Uterus (tissue), 4 donors: ENCODE data around the gene PRKN. TPM values are rescaled to one million over a fixed set of nuclear protein-coding genes. Genes with fewer than 3 reads are reported as not detected.

Experiments used
- DNase-seq, 2 donors: peaks; one replicate each; pipeline ENCODE4 v3.0.0-alpha.2; 2019 to 2020
- H3K27ac ChIP-seq, 2 donors: fragments of 200-600 bp; sonication (generic); 1 replicate in 1 of 2; 2 replicates in 1 of 2; pipeline ENCODE4 v1.5.1; 2016 to 2018
- H3K27me3 ChIP-seq, 2 donors: fragments of 200-600 bp; sonication (generic); one replicate each; pipeline ENCODE4 v1.5.1; 2018 to 2019; ENCODE audit warnings: control low read depth in 1 of 2
- H3K36me3 ChIP-seq, 2 donors: fragments of 200-600 bp; sonication (generic); one replicate each; pipeline ENCODE4 v1.5.1; 2019; ENCODE audit warnings: control low read depth in 1 of 2
- H3K4me1 ChIP-seq, 2 donors: fragments of 200-600 bp; sonication (generic); one replicate each; pipeline ENCODE4 v1.5.1; 2018 to 2019; ENCODE audit warnings: control low read depth in 1 of 2
- H3K4me3 ChIP-seq, 2 donors: fragments of 200-600 bp; sonication (generic); 1 replicate in 1 of 2; 2 replicates in 1 of 2; pipeline ENCODE4 v1.5.1; 2018 to 2019; ENCODE audit warnings: mild to moderate bottlenecking in 1 of 2
- H3K9me3 ChIP-seq, 2 donors: fragments of 200-600 bp; sonication (generic); one replicate each; pipeline ENCODE4 v1.5.1; 2019; ENCODE audit warnings: control low read depth in 1 of 2
- POLR2A ChIP-seq, 2 donors: fragments of 450-650 bp; IDR thresholded peaks; one replicate each; pipeline ENCODE4 v1.6.1; 2016; ENCODE audit warnings: antibody characterized with exemption in 2 of 2, mild to moderate bottlenecking in 1 of 2, moderate library complexity in 1 of 2
- intact Hi-C: fragments of 100-400 bp; cut with DNase I; formaldehyde crosslinking; loops from one replicate; pipeline ENCODE4 v1.15.1; 2023; ENCODE audit warnings: low total_unique reads
- total RNA-seq, 4 donors: library from RNA; depleted of rRNA in 3 of 4; stranded (reverse); fragments of >200 nt in 3 of 4; gene quantifications; one replicate each; pipeline versions ENCODE4 v1.1.0 to v1.2.4, GENCODE V29; 2014 to 2023
- TF ChIP-seq, protein P1 (sequence below), 4 experiments: fragments of 200-600 bp in 2 of 4; fragments of 450-650 bp in 2 of 4; sonication (generic) in 2 of 4; IDR thresholded peaks; one replicate each; pipeline ENCODE4 v1.5.1; 2016 to 2019; ENCODE audit warnings: antibody characterized with exemption in 4 of 4, mild to moderate bottlenecking in 2 of 4, moderate library complexity in 1 of 4
- donor health status: DM: yes; HTN: yes; CAD: no.

PRKN gene
- total RNA-seq, 4 donors from 2014 or later, result 10.2 to 21.3 (median 13.1) TPM

DNA sequence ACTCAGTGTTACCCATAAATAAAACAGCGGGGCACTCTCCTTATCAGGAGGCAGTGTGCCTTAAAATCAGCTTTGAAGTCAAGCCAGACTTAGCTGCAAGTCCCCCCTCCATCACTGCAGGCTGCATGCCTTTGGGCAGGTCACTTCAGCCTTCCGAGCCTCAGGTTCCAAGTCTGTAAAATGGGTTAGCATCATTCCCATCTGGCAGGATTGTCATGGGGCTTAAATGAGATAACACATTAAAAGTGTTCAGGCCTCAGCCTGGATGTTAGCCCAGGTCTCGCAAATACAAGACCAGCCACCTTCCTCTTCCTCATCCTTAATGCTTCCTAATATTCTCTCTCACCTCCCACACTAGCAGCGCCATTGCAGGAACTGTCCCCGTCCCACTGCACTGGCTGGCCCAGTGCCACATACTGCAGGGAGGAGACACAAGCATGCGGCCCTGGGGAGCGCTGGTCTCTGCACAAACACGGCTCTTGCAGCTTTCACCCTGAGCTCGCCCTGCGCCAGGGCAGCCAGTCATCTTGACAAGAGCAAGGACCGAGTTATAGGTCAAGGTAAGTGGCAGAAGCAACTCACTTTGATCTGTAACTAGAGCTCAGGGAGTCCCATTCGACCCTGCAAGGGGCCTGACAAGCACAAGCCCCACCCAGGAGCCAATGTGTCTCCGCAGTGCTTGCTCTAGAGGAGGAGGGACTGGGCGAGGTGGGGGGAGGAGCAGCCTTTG, 889.1 kb downstream of the PRKN start:
- no peak for DNase-seq

DNA sequence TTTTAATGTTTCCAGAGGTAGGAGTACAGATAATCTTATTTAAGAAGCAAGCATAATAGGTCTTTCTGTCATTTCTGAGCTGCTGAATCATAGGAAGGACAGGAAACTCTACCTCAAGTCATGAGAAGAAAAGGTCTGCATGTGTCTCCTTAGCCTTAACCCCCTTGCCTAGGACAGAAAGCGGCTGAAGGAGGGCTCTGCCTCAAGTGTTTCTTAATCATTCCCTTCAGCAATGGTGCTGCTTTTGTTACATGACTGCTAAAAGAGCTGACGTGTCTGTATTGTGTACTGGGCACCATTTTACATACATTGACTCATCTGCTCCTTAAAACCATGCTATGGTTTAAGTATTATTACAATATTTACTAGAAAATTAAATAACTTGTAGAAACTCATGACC, 889.7 kb downstream of the PRKN start:
- Histone ChIP-seq H3K4me1 (no peaks in the 10 kb centered on the region), H3K27me3 (no peaks in the 10 kb centered on the region), H3K36me3 (no peaks in the 10 kb centered on the region), H3K4me3 (no peak overlapping the region), H3K9me3 (no peaks in the 10 kb centered on the region), H3K27ac (no peak overlapping the region)
- DNase-seq, result no peak
- intact Hi-C loops, result no loop called here
- TF ChIP-seq, protein P1, sequence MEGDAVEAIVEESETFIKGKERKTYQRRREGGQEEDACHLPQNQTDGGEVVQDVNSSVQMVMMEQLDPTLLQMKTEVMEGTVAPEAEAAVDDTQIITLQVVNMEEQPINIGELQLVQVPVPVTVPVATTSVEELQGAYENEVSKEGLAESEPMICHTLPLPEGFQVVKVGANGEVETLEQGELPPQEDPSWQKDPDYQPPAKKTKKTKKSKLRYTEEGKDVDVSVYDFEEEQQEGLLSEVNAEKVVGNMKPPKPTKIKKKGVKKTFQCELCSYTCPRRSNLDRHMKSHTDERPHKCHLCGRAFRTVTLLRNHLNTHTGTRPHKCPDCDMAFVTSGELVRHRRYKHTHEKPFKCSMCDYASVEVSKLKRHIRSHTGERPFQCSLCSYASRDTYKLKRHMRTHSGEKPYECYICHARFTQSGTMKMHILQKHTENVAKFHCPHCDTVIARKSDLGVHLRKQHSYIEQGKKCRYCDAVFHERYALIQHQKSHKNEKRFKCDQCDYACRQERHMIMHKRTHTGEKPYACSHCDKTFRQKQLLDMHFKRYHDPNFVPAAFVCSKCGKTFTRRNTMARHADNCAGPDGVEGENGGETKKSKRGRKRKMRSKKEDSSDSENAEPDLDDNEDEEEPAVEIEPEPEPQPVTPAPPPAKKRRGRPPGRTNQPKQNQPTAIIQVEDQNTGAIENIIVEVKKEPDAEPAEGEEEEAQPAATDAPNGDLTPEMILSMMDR (IDR thresholded peaks at IDR 0.05), result no peak
- TF ChIP-seq POLR2A (IDR thresholded peaks at IDR 0.05), result no peak

More for the DNA sequence above, 889.1 kb downstream of the PRKN start:
- Histone ChIP-seq H3K27ac (no peak overlapping the region), H3K4me1 (no peaks in the 10 kb centered on the region), H3K27me3 (no peaks in the 10 kb centered on the region), H3K4me3 (no peak overlapping the region), H3K9me3 (no peaks in the 10 kb centered on the region), H3K36me3 (no peaks in the 10 kb centered on the region)
- intact Hi-C loops, result no loop called here
- no peak for TF ChIP-seq POLR2A (IDR thresholded peaks at IDR 0.05)
- TF ChIP-seq, protein P1 (IDR thresholded peaks at IDR 0.05), result no peak

DNA sequence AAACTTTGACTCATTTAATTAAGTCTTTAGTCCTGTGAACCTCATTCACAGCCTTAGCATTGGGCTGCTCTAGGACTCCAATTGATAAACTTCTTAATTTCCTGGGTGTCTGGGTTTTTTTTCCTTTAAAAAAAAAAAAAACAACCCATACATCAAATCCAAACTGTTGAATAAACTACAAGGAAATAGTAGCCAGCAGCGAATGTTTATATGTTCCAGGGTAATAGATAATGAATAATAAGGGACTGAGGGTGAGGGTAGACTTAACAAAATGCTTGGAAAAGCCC, 890.2 kb downstream of the PRKN start:
- no peak overlapping the region for H3K4me3 ChIP-seq
- H3K27ac ChIP-seq, result no peak overlapping the region
- H3K27me3 ChIP-seq, result no peaks in the 10 kb centered on the region
- intact Hi-C loops, result no loop called here
- TF ChIP-seq, protein P1 (IDR thresholded peaks at IDR 0.05), result no peak
- TF ChIP-seq POLR2A (IDR thresholded peaks at IDR 0.05), result no peak
- no peaks in the 10 kb centered on the region for H3K4me1 ChIP-seq
- no peaks in the 10 kb centered on the region for H3K9me3 ChIP-seq
- DNase-seq, result no peak
- H3K36me3 ChIP-seq, result no peaks in the 10 kb centered on the region

DNA sequence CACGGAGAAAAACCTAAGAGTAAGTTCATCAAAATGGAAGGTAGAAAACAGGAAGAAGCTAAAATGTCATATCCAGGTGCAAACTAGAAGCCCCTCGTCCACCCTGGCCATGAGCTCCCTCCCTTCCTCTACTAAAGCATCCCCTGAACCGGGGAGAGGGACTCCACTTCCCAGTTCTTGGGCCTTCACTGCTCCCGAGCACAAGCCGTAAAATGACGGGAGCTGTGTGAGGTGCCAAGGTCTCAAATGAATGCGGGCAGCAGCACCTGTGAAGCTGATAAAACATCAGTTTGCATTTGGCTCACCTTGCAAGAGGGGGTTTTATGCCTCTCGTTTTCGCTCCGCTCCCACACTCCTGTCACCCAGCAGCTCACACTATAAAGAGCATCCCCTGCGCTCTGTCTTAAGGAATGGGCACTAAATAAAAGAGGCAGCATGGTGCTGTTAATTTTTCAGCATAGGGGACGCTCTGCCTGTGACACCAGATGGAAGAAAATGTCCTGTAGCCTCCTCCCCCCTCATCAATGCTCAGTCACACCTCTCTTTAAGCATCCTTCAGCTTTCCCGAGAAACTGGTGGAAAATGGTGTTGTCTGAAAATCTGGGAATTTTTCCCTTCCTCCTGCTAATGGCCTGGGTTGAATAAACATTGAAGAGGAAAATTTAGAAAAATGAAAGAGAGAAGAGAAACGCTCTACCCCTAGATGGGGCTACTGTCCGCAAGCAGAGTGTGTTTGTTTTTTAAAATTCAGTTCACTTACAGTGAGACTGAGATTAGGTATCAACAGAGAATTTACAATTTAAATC, 890.7 kb downstream of the PRKN start:
- H3K27me3 ChIP-seq, result no peaks in the 10 kb centered on the region
- H3K36me3 ChIP-seq, result no peaks in the 10 kb centered on the region
- no peak overlapping the region for H3K27ac ChIP-seq
- no peaks in the 10 kb centered on the region for H3K9me3 ChIP-seq
- H3K4me1 ChIP-seq, result no peaks in the 10 kb centered on the region
- intact Hi-C loops, result no loop called here
- no peak for DNase-seq
- TF ChIP-seq, protein P1 (IDR thresholded peaks at IDR 0.05), result no peak
- TF ChIP-seq POLR2A (IDR thresholded peaks at IDR 0.05), result no peak
- H3K4me3 ChIP-seq, result no peak overlapping the region

DNA sequence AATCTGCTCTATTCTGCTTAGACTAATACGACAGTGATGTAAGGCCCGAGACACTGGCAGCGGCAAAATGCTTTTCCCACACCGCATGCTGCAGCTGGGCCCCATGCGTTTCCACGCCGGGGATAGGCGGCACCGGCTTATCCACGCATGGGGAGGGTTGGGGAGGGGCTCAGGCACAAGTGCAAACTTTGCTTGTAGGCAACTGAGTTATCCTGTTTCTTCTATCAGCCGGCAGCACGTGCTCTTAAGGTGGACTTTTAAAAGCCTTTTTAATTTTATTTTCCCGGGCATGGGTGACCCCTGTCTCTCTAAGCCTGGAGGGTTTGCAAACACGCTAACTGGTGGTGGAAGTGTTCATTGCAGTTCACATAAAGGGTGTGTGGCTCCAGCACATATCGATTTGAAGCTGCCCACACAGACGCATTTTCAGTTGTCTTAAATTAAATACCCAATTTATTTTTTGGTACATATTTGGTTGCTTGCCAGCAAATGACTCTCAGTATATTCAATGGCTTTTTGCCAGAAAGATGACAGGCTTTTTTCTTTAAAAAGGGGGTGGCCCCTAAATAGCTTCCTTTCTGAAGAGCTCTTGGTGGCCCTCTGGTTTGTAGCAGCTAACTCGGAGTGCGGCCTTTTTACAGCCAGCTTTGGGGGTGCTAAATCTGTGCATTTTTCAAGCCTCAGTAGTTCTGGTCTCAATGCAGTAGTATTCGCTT, 891.9 kb downstream of the PRKN start:
- H3K27me3 ChIP-seq, result no peaks in the 10 kb centered on the region
- no peak for TF ChIP-seq POLR2A (IDR thresholded peaks at IDR 0.05)
- TF ChIP-seq, protein P1 (IDR thresholded peaks at IDR 0.05), result no peak
- no peak overlapping the region for H3K4me3 ChIP-seq
- H3K36me3 ChIP-seq, result no peaks in the 10 kb centered on the region
- intact Hi-C loops, result no loop called here
- no peak for DNase-seq
- no peaks in the 10 kb centered on the region for H3K4me1 ChIP-seq
- H3K9me3 ChIP-seq, result no peaks in the 10 kb centered on the region
- H3K27ac ChIP-seq, result no peak overlapping the region
